Vagina (tissue), 2 donors: ENCODE results near the gene LPP. TPM values are rescaled to one million over a fixed set of nuclear protein-coding genes. Genes with fewer than 3 reads are reported as not detected.

Source experiments
- DNase-seq, 2 donors: peaks; one replicate each; pipeline ENCODE4 v3.0.0-alpha.2; 2017; ENCODE audit errors: extremely low spot score in 2 of 2
- H3K27ac ChIP-seq: fragments of 200-600 bp; sonication (generic); one replicate; pipeline ENCODE4 v1.5.1; 2019
- H3K27me3 ChIP-seq: fragments of 200-600 bp; sonication (generic); one replicate; pipeline ENCODE4 v1.5.1; 2019
- H3K36me3 ChIP-seq, 2 donors: fragments of 200-600 bp; sonication (generic); one replicate each; pipeline ENCODE4 v1.5.1; 2017 to 2019
- H3K4me1 ChIP-seq: fragments of 200-600 bp; sonication (generic); one replicate; pipeline ENCODE4 v1.5.1; 2019
- H3K4me3 ChIP-seq, 2 donors: fragments of 200-600 bp; sonication (generic); 1 replicate in 1 of 2; 2 replicates in 1 of 2; pipeline ENCODE4 v1.5.1; 2016 to 2019
- H3K9me3 ChIP-seq: fragments of 200-600 bp; sonication (generic); one replicate; pipeline ENCODE4 v1.5.1; 2019
- POLR2A ChIP-seq, 2 donors: fragments of 450-650 bp; IDR thresholded peaks; one replicate each; pipeline ENCODE4 v1.6.1; 2017; ENCODE audit warnings: antibody characterized with exemption in 2 of 2, mild to moderate bottlenecking in 2 of 2, moderate library complexity in 2 of 2
- POLR2AphosphoS5 ChIP-seq, 2 donors: sonication (generic); formaldehyde crosslinking; IDR thresholded peaks; one replicate each; pipeline ENCODE4 v1.9.0; 2017; ENCODE audit warnings: antibody characterized with exemption in 2 of 2, mild to moderate bottlenecking in 2 of 2, low read depth in 1 of 2; ENCODE audit not compliant: insufficient read depth in 1 of 2
- intact Hi-C: fragments of 100-400 bp; cut with DNase I; formaldehyde crosslinking; loops from one replicate; pipeline ENCODE4 v1.15.1; 2023
- total RNA-seq: library from RNA; depleted of rRNA; stranded (reverse); fragments of >200 nt; gene quantifications from one replicate; pipeline ENCODE4 v1.2.3, GENCODE V29; 2016
- TF ChIP-seq, protein P1 (sequence below), 3 experiments: fragments of 450-650 bp in 2 of 3; fragments of 200-600 bp in 1 of 3; sonication (generic) in 1 of 3; IDR thresholded peaks; one replicate each; pipeline ENCODE4 v1.5.1; 2017 to 2019; ENCODE audit warnings: antibody characterized with exemption in 3 of 3, mild to moderate bottlenecking in 2 of 3, moderate library complexity in 2 of 3

The LPP gene
- total RNA-seq, 1 donor from 2014 or later, result 248 TPM

DNA sequence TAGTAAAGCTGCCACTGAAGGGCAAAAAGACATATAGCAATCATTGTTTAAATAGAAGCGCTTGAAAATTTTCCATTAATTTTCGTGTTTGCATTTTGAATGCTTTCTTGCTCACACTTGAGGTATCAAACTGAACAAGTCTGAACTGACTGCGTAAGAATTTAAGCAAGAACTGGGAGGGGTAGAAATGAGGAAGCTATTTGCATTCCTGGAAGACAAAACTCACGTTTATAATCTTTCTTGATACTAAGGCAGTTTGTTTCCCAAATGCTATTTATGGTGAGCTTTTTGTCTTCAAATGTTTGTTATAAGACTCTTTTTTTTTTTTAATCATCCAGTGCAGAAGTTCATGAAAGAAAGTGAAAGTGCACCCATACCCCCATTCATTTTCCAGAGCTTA lies 518.0 kb downstream of the LPP start:
- no peak overlapping the region for H3K27ac ChIP-seq
- no peak for DNase-seq
- H3K4me1 ChIP-seq, result peaks cover 27% of the 10 kb centered on the region
- TF ChIP-seq POLR2AphosphoS5 (IDR thresholded peaks at IDR 0.05; ENCODE audit: insufficient read depth in 1 of 2, low read depth in 1 of 2) (no peak), POLR2A (IDR thresholded peaks at IDR 0.05) (no peak)
- TF ChIP-seq, protein P1, sequence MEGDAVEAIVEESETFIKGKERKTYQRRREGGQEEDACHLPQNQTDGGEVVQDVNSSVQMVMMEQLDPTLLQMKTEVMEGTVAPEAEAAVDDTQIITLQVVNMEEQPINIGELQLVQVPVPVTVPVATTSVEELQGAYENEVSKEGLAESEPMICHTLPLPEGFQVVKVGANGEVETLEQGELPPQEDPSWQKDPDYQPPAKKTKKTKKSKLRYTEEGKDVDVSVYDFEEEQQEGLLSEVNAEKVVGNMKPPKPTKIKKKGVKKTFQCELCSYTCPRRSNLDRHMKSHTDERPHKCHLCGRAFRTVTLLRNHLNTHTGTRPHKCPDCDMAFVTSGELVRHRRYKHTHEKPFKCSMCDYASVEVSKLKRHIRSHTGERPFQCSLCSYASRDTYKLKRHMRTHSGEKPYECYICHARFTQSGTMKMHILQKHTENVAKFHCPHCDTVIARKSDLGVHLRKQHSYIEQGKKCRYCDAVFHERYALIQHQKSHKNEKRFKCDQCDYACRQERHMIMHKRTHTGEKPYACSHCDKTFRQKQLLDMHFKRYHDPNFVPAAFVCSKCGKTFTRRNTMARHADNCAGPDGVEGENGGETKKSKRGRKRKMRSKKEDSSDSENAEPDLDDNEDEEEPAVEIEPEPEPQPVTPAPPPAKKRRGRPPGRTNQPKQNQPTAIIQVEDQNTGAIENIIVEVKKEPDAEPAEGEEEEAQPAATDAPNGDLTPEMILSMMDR (IDR thresholded peaks at IDR 0.05), result no peak
- no peaks in the 10 kb centered on the region for H3K9me3 ChIP-seq
- no peak overlapping the region for H3K4me3 ChIP-seq
- intact Hi-C loops, result no loop called here
- no peaks in the 10 kb centered on the region for H3K27me3 ChIP-seq
- H3K36me3 ChIP-seq, result no peaks in the 10 kb centered on the region

DNA sequence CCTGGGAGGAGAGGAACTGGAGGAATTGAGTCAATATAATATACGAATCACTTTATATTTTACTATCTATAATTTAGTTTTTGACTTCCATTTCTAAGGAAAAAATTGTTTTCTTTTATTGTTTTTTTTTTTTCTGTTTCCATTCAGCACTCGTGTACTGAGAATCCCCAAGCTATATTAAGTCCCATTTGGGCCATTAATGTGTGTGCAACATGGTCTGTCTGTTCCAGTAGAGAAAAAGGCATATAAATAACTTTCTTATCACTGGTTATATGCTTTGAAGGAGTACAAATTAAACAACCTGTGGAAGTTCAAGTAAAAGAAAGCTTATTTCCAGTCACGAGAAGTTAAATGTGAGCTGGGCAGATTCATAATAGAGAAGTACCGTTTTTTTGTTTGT lies 518.9 kb downstream of the LPP start:
- no peaks in the 10 kb centered on the region for H3K9me3 ChIP-seq
- intact Hi-C loops, result no loop called here

DNA sequence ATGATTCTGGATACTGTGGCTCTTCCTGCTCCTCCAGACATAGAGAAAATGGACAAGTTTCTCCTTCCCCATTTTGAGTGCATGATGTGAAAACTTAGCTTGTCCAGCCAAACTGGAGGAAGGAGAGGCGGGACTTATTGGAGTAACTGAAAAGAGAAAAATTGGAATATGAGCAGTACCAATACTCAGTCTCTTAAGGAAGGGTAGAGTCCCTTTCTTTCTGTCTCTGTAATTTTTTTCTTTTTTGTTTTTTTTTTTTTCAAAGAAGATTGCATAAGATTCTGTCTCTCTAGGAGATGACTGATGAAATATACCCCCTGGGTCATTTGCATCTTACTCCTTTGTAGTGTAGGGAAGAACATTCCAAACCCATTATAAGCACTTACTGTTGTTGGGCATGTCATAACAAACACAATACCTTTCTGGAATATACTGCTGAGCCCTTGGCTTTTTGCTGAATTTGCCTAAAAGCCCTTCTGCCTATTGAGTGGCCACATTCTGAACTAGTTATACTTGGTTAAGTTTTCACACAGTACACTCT lies 519.8 kb downstream of the LPP start:
- H3K4me3 ChIP-seq, result no peak overlapping the region
- no peak for TF ChIP-seq POLR2A (IDR thresholded peaks at IDR 0.05)
- TF ChIP-seq POLR2AphosphoS5 (IDR thresholded peaks at IDR 0.05; ENCODE audit: insufficient read depth in 1 of 2, low read depth in 1 of 2), result peak in 1 of 2 donors; percentile 78
- no peaks in the 10 kb centered on the region for H3K36me3 ChIP-seq
- intact Hi-C loops, result no loop called here
- H3K27ac ChIP-seq, result no peak overlapping the region
- no peak for DNase-seq
- no peaks in the 10 kb centered on the region for H3K9me3 ChIP-seq
- no peaks in the 10 kb centered on the region for H3K27me3 ChIP-seq
- peaks cover 27% of the 10 kb centered on the region for H3K4me1 ChIP-seq

More for the DNA sequence above, 518.9 kb downstream of the LPP start:
- H3K4me1 ChIP-seq, result peaks cover 27% of the 10 kb centered on the region
- DNase-seq, result no peak
- H3K36me3 ChIP-seq, result no peaks in the 10 kb centered on the region
- TF ChIP-seq POLR2AphosphoS5 (IDR thresholded peaks at IDR 0.05; ENCODE audit: insufficient read depth in 1 of 2, low read depth in 1 of 2), result no peak
- TF ChIP-seq, protein P1 (IDR thresholded peaks at IDR 0.05), result no peak
- TF ChIP-seq POLR2A (IDR thresholded peaks at IDR 0.05), result no peak
- no peaks in the 10 kb centered on the region for H3K27me3 ChIP-seq
- H3K27ac ChIP-seq, result no peak overlapping the region
- no peak overlapping the region for H3K4me3 ChIP-seq

DNA sequence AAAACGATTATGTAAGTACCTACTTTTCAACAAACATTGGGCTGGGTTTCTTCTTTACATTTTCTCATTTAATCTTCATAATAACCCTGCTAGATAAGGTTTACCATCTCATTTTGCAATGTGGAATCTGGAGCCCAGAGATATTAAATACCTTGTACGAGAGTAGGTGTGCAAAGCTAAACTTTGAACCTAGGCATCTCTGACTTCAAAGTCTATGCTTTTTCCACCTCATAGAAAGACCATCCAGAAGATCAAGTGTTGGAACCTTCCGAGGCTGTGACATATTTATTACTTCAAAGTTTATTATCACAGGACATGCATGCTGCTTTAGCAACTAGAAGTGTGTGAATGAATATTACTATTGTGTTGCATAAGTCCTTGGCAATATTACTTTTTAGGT lies 520.6 kb downstream of the LPP start:
- Histone ChIP-seq H3K27ac (no peak overlapping the region), H3K4me1 (peaks cover 27% of the 10 kb centered on the region)
- intact Hi-C loops, result no loop called here

DNA sequence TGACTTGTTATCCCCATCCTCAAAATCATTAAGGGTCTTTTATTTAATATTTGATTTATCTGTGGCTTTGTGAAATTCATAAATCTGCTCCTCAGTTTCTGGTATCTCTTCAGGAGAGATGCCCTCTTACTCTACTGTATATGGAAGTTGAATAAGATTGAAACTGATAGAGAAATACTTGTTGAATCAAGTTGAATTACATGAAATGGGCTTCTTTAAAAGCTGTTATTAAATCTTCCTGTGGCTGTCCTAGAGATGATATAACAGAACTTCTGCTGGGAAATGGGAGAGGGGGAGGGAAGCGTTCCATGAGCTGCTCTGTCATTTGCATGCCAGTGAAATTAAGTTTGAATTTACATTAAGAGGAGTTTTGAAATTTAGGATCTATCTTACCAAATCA lies 523.4 kb downstream of the LPP start:
- DNase-seq, result no peak
- TF ChIP-seq POLR2AphosphoS5 (IDR thresholded peaks at IDR 0.05; ENCODE audit: insufficient read depth in 1 of 2, low read depth in 1 of 2) (no peak), POLR2A (IDR thresholded peaks at IDR 0.05) (no peak)
- TF ChIP-seq, protein P1 (IDR thresholded peaks at IDR 0.05), result no peak
- Histone ChIP-seq H3K27ac (no peak overlapping the region), H3K9me3 (no peaks in the 10 kb centered on the region), H3K36me3 (no peaks in the 10 kb centered on the region), H3K4me3 (no peak overlapping the region), H3K27me3 (no peaks in the 10 kb centered on the region), H3K4me1 (peaks cover 16% of the 10 kb centered on the region)
- intact Hi-C loops, result no loop called here

More for the DNA sequence above, 520.6 kb downstream of the LPP start:
- H3K9me3 ChIP-seq, result no peaks in the 10 kb centered on the region
- H3K27me3 ChIP-seq, result no peaks in the 10 kb centered on the region
- no peaks in the 10 kb centered on the region for H3K36me3 ChIP-seq
- no peak for DNase-seq
- no peak overlapping the region for H3K4me3 ChIP-seq
- TF ChIP-seq, protein P1 (IDR thresholded peaks at IDR 0.05), result no peak
